ENCODE results near the gene GTPBP1.

Gene GTPBP1

DNA sequence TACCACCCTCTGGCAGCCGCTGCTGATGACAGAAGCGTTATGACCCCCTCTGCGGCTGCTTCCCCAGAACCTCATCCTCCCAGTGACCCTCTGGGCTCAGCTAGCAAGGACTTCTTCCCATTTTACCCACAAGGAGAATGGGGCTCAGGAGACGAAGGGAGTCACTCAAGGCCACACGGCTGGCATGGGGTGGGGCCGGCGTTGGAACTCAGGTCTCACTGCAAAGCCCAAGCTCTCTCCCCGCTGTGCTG lies 66.8 kb downstream of the GTPBP1 start:
- Histone ChIP-seq H3K4me1 (ENCODE audit: control insufficient read depth in 2 of 2, insufficient read depth in 2 of 2, low read length in 2 of 2) (no peaks in the 10 kb centered on the region), H3K4me3 (ENCODE audit: low read length in 2 of 2) (no peak overlapping the region), H3K27me3 (ENCODE audit: control insufficient read depth in 2 of 2, insufficient read depth in 2 of 2, low read length in 2 of 2) (no peaks in the 10 kb centered on the region)

DNA sequence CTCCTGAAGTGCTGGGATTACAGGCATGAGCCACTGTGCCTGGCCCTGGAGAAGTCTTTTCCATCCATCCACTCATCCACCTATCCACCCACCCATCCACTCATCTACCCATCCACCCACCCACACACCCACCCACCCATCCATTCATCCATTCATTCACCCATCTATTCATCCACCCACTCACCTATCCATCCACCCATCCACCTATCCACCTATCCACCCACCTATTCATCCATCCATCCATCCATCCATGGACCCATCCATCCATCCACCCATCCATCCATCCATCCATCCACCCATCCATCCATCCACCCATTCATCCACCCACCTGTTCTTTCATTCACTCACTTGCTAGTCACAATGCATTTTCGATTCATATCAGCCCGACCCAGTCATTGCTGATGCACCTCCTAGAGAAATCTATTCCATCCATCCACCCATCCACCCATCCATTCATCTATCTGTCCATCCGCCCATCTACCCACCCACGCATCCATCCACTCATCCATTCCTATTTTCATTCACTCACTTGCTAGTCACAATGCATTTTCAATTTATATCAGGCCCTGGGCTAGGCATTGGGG lies 67.7 kb downstream of the GTPBP1 start:
- H3K9ac ChIP-seq (ENCODE audit: low read depth in 1 of 2, low read length in 2 of 2): no peak overlapping the region
- no peaks in the 10 kb centered on the region for H3K4me1 ChIP-seq (ENCODE audit: control insufficient read depth in 2 of 2, insufficient read depth in 2 of 2, low read length in 2 of 2)
- H3K27me3 ChIP-seq (ENCODE audit: control insufficient read depth in 2 of 2, insufficient read depth in 2 of 2, low read length in 2 of 2): no peaks in the 10 kb centered on the region
- no peak overlapping the region for H3K4me3 ChIP-seq (ENCODE audit: low read length in 2 of 2)
- no peaks in the 10 kb centered on the region for H3K9me3 ChIP-seq (ENCODE audit: control insufficient read depth in 2 of 2, low read length in 2 of 2)
- H3K36me3 ChIP-seq (ENCODE audit: control insufficient read depth in 2 of 2, insufficient read depth in 2 of 2, low read length in 2 of 2): no peaks in the 10 kb centered on the region
- no peak overlapping the region for H3K27ac ChIP-seq (ENCODE audit: low read depth in 2 of 2, low read length in 2 of 2)

More for the DNA sequence above, 66.8 kb downstream of the GTPBP1 start:
- H3K9ac ChIP-seq (ENCODE audit: low read depth in 1 of 2, low read length in 2 of 2): no peak overlapping the region
- no peaks in the 10 kb centered on the region for H3K36me3 ChIP-seq (ENCODE audit: control insufficient read depth in 2 of 2, insufficient read depth in 2 of 2, low read length in 2 of 2)
- H3K9me3 ChIP-seq (ENCODE audit: control insufficient read depth in 2 of 2, low read length in 2 of 2): no peaks in the 10 kb centered on the region
- no peak overlapping the region for H3K27ac ChIP-seq (ENCODE audit: low read depth in 2 of 2, low read length in 2 of 2)

DNA sequence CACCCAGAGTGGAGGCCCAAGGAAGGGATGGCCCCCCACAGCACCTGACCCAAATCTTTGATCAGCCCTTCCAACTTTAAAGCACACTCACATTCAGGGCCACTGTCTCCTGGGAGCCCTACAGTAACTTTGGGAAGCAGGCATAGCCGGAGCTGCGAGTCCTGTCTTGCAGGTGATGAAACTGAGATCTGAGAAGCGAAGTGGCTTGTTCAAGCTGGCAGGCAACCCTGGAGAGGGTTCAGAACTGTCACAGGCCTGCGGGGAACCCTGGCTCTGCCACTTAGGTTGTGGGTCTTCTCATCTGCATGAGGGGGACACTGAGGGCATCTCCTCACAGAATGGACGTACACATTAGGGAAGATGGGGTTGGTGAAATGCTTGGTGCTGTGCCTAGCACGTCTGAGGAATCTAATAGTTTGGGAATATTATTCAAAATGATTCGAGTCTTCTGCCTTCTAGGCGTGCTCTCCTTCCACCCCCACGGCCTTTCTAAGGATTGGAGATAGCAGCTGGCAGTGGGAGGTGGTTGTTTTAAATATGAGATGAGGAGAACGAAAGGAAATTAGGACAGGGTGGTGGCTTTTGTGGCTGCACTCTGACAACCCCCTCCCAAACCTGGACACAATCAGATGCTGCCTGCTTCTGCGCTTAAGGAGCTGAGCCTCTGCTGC lies 68.9 kb downstream of the GTPBP1 start:
- Histone ChIP-seq H3K4me1 (ENCODE audit: control insufficient read depth in 2 of 2, insufficient read depth in 2 of 2, low read length in 2 of 2) (no peaks in the 10 kb centered on the region), H3K36me3 (ENCODE audit: control insufficient read depth in 2 of 2, insufficient read depth in 2 of 2, low read length in 2 of 2) (peaks cover 0 to 2% of the 10 kb centered on the region in 2 donors), H3K27me3 (ENCODE audit: control insufficient read depth in 2 of 2, insufficient read depth in 2 of 2, low read length in 2 of 2) (no peaks in the 10 kb centered on the region), H3K9ac (ENCODE audit: low read depth in 1 of 2, low read length in 2 of 2) (no peak overlapping the region), H3K4me3 (ENCODE audit: low read length in 2 of 2) (no peak overlapping the region), H3K9me3 (ENCODE audit: control insufficient read depth in 2 of 2, low read length in 2 of 2) (no peaks in the 10 kb centered on the region), H3K27ac (ENCODE audit: low read depth in 2 of 2, low read length in 2 of 2) (no peak overlapping the region)

- Histone ChIP-seq H3K9me3 (ENCODE audit: control insufficient read depth in 2 of 2, low read length in 2 of 2) (no peaks in the 10 kb centered on the region), H3K4me1 (ENCODE audit: control insufficient read depth in 2 of 2, insufficient read depth in 2 of 2, low read length in 2 of 2) (no peaks in the 10 kb centered on the region), H3K9ac (ENCODE audit: low read depth in 1 of 2, low read length in 2 of 2) (no peak overlapping the region), H3K27ac (ENCODE audit: low read depth in 2 of 2, low read length in 2 of 2) (no peak overlapping the region), H3K27me3 (ENCODE audit: control insufficient read depth in 2 of 2, insufficient read depth in 2 of 2, low read length in 2 of 2) (no peaks in the 10 kb centered on the region), H3K36me3 (ENCODE audit: control insufficient read depth in 2 of 2, insufficient read depth in 2 of 2, low read length in 2 of 2) (peaks cover 6 to 12% of the 10 kb centered on the region in 2 donors), H3K4me3 (ENCODE audit: low read length in 2 of 2) (no peak overlapping the region)
These were observed 69.9 kb downstream of the GTPBP1 start for GRCh38 chr22:38775656-38776055.

DNA sequence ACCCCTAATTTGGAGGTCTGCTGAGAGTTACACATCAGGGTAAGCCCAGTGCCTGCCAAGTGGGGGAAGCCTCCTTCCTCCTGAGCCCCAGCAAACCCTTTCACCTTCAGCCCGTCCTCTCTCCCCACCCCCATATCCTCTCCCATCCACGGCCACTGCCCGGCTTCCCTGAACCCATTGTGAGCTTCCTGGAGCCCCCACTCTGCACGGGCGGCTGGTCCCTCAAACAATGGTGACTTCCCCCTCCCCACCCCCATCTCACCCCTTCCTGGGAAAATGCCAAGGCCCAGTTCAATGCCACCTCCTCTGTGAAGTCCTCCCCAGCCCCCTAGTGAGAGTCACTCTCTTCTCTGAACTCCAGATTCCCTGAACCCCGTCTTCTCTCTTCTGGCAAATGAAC lies 70.3 kb downstream of the GTPBP1 start:
- no peaks in the 10 kb centered on the region for H3K9me3 ChIP-seq (ENCODE audit: control insufficient read depth in 2 of 2, low read length in 2 of 2)
- H3K9ac ChIP-seq (ENCODE audit: low read depth in 1 of 2, low read length in 2 of 2): no peak overlapping the region
- no peaks in the 10 kb centered on the region for H3K4me1 ChIP-seq (ENCODE audit: control insufficient read depth in 2 of 2, insufficient read depth in 2 of 2, low read length in 2 of 2)
- no peak overlapping the region for H3K27ac ChIP-seq (ENCODE audit: low read depth in 2 of 2, low read length in 2 of 2)
- peaks cover 6 to 16% of the 10 kb centered on the region in 2 donors for H3K36me3 ChIP-seq (ENCODE audit: control insufficient read depth in 2 of 2, insufficient read depth in 2 of 2, low read length in 2 of 2)
- H3K4me3 ChIP-seq (ENCODE audit: low read length in 2 of 2): no peak overlapping the region
- H3K27me3 ChIP-seq (ENCODE audit: control insufficient read depth in 2 of 2, insufficient read depth in 2 of 2, low read length in 2 of 2): no peaks in the 10 kb centered on the region

DNA sequence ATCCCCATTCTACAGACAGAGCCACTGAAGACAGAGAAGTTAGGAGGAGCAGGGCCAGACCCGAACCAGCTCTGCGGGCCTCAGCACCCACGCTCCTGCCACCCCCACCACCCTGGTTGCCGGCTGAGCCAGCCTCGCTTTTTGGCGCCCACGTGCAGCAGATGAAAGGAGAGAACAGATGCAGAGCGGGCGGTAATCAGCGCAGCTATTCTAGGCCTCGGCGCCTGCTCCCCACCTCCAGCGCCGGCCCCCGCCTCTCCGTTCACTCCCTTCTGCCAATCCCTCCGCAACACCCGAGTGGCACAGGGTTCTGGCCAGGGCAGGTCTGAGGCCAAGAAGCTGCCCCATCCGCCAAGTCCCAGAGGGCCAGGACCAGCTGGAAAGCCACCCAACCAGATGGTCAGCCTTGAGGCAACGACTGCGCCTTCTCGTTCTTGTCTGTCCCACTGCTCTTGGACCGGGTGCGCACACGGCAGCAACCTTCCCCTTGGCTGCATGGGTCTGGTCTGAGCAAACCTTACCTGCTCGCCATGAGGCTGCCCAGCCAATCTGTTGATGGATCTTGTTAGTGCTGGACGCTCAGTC lies 71.4 kb downstream of the GTPBP1 start:
- no peak overlapping the region for H3K27ac ChIP-seq (ENCODE audit: low read depth in 2 of 2, low read length in 2 of 2)
- H3K27me3 ChIP-seq (ENCODE audit: control insufficient read depth in 2 of 2, insufficient read depth in 2 of 2, low read length in 2 of 2): no peaks in the 10 kb centered on the region
- H3K4me1 ChIP-seq (ENCODE audit: control insufficient read depth in 2 of 2, insufficient read depth in 2 of 2, low read length in 2 of 2): no peaks in the 10 kb centered on the region
- peaks cover 7 to 16% of the 10 kb centered on the region in 2 donors for H3K36me3 ChIP-seq (ENCODE audit: control insufficient read depth in 2 of 2, insufficient read depth in 2 of 2, low read length in 2 of 2)
- H3K9me3 ChIP-seq (ENCODE audit: control insufficient read depth in 2 of 2, low read length in 2 of 2): no peaks in the 10 kb centered on the region
- no peak overlapping the region for H3K9ac ChIP-seq (ENCODE audit: low read depth in 1 of 2, low read length in 2 of 2)
- H3K4me3 ChIP-seq (ENCODE audit: low read length in 2 of 2): no peak overlapping the region

- no peaks in the 10 kb centered on the region for H3K4me1 ChIP-seq (ENCODE audit: control insufficient read depth in 2 of 2, insufficient read depth in 2 of 2, low read length in 2 of 2)
- no peak overlapping the region for H3K4me3 ChIP-seq (ENCODE audit: low read length in 2 of 2)
- no peak overlapping the region for H3K27ac ChIP-seq (ENCODE audit: low read depth in 2 of 2, low read length in 2 of 2)
- H3K9ac ChIP-seq (ENCODE audit: low read depth in 1 of 2, low read length in 2 of 2): no peak overlapping the region
- H3K27me3 ChIP-seq (ENCODE audit: control insufficient read depth in 2 of 2, insufficient read depth in 2 of 2, low read length in 2 of 2): no peaks in the 10 kb centered on the region
- H3K9me3 ChIP-seq (ENCODE audit: control insufficient read depth in 2 of 2, low read length in 2 of 2): no peaks in the 10 kb centered on the region
- H3K36me3 ChIP-seq (ENCODE audit: control insufficient read depth in 2 of 2, insufficient read depth in 2 of 2, low read length in 2 of 2): peaks cover 9 to 16% of the 10 kb centered on the region in 2 donors
These were observed 75.3 kb downstream of the GTPBP1 start for GRCh38 chr22:38781033-38781432.

GRCh38 chr22:38782402-38783094 lies 76.8 kb downstream of the GTPBP1 start:
- peaks cover 9 to 16% of the 10 kb centered on the region in 2 donors for H3K36me3 ChIP-seq (ENCODE audit: control insufficient read depth in 2 of 2, insufficient read depth in 2 of 2, low read length in 2 of 2)
- no peaks in the 10 kb centered on the region for H3K27me3 ChIP-seq (ENCODE audit: control insufficient read depth in 2 of 2, insufficient read depth in 2 of 2, low read length in 2 of 2)
- H3K9ac ChIP-seq (ENCODE audit: low read depth in 1 of 2, low read length in 2 of 2): no peak overlapping the region
- H3K9me3 ChIP-seq (ENCODE audit: control insufficient read depth in 2 of 2, low read length in 2 of 2): no peaks in the 10 kb centered on the region
- H3K4me3 ChIP-seq (ENCODE audit: low read length in 2 of 2): no peak overlapping the region
- H3K27ac ChIP-seq (ENCODE audit: low read depth in 2 of 2, low read length in 2 of 2): no peak overlapping the region
- no peaks in the 10 kb centered on the region for H3K4me1 ChIP-seq (ENCODE audit: control insufficient read depth in 2 of 2, insufficient read depth in 2 of 2, low read length in 2 of 2)

Data from mucosa of rectum (tissue), 2 donors.